ENCODE data around the gene RFX2. TPM values are rescaled to one million over a fixed set of nuclear protein-coding genes. Genes with fewer than 3 reads are reported as not detected.

Gene RFX2
- total RNA-seq, 2 experiments from 2014 or later: 10.1 to 10.4 TPM

DNA sequence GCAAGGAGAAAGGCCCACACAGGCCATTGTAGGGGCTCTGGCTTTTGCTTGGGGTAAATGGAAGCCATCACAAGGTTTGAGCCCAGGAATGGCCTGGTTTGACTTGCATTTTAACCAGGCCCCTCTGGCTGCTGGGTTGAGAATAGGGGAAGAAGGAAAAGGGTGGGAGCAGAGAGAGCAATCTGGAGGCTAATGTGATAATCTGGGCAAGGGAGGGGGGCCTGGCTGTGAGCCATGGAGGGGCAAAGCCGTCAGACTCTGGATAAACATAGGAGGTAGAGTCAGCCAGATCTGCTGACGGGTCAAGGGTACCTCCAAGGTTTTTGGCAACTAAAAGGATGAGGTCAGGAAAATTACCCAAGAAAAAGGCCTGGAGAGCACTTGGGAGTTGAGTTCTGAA is 41.6 kb downstream of the RFX2 start:
- H3K4me1 Mint-ChIP-seq: peaks cover 14% of the 10 kb centered on the region
- H3K36me3 Mint-ChIP-seq (ENCODE audit: low read depth): no peaks in the 10 kb centered on the region
- H3K9me3 Mint-ChIP-seq: peaks cover 9% of the 10 kb centered on the region
- DNase-seq: no peak
- H3K4me3 Mint-ChIP-seq: no peak overlapping the region
- H3K27me3 Mint-ChIP-seq: peaks cover 17% of the 10 kb centered on the region
- CTCF ChIA-PET: interaction anchor here (0.7 to 1.1 kb wide), 3 partner anchors 9 to 24 kb away, joined by 3 read pairs; no protein-coding TSS in a partner anchor
- POLR2A ChIA-PET: no interaction called here
- H3K27ac Mint-ChIP-seq: no peak overlapping the region

DNA sequence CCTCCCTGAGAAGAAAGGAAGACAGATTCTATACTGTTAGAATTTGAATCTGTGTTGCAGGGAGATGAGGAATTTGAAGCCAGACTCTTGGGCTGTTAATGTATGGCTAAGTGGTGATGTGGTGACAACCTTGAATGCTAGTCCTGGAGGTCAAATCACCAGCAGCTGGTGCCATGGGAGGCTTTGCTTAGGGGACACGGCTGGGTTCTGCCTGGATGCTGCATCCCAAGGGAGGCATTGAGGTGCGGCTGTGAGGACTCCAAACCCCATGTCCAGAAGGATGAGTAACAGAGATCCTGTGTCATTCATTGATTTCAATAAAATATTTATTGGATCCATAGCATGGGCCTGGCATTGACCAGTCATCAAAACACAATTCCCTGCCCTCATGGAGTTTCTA is 42.3 kb downstream of the RFX2 start:
- Mint-ChIP-seq H3K4me1 (peaks cover 16% of the 10 kb centered on the region), H3K4me3 (no peak overlapping the region), H3K27ac (no peak overlapping the region), H3K27me3 (peaks cover 17% of the 10 kb centered on the region), H3K9me3 (peaks cover 9% of the 10 kb centered on the region), H3K36me3 (ENCODE audit: low read depth) (no peaks in the 10 kb centered on the region)
- POLR2A ChIA-PET: no interaction called here
- DNase-seq: no peak
- CTCF ChIA-PET: interaction anchor here (0.8 to 1.1 kb wide), 3 partner anchors 9 to 58 kb away, joined by 3 to 4 read pairs (median 3); no protein-coding TSS in a partner anchor

DNA sequence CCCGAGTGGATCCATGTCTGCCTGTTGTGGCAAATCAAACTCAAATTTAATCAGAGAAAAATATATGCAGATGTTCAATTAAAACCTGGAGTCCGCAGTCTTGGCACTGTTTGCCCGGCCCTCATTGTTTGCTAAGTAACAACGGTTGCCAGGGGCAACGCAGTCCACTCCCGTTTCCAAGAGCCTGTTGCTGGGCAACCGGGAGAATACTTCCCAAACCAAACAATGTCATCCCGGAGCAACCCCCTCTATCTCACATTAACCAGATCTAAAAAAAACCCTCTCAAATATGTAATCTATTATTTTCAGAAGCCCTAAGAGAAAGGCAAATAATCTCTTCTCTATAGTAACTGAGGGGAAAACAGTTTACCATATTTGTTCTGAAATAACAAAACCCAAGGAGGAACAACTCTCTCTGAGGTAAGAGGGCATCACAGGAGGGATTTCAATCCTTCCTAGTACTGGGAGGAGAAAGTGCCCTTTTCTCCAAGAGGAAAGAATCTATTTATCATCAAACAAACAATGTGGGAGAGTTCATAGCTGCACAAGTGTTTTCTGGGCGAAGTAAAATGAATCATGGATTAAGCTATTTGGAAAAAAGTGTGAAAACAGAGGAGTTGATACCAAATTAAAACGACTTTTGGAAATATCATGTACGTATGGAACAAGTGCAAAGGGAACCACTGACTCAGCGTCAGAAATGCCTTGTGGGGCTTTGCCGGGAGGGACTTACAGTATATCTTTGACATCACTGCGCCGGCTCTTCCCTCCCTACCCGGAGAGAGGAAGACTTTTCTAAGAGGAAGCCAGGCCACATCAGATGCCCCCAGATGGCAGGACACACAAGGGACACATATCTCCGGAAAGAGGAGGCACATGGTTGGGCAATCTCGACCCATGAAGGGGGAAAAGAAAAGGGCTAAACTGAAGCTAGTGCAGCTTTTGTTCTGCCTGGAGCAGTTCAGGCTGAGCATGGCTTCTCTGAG is 43.3 kb downstream of the RFX2 start:
- H3K27me3 Mint-ChIP-seq: peaks cover 17% of the 10 kb centered on the region
- peaks cover 9% of the 10 kb centered on the region for H3K9me3 Mint-ChIP-seq
- DNase-seq: no peak
- H3K27ac Mint-ChIP-seq: no peak overlapping the region
- no peaks in the 10 kb centered on the region for H3K36me3 Mint-ChIP-seq (ENCODE audit: low read depth)
- H3K4me3 Mint-ChIP-seq: no peak overlapping the region
- ChIA-PET CTCF (interaction anchor here (0.8 kb wide), 1 partner anchor 59 kb away, joined by 4 read pairs; no protein-coding TSS in a partner anchor), POLR2A (no interaction called here)
- H3K4me1 Mint-ChIP-seq: peaks cover 27% of the 10 kb centered on the region

DNA sequence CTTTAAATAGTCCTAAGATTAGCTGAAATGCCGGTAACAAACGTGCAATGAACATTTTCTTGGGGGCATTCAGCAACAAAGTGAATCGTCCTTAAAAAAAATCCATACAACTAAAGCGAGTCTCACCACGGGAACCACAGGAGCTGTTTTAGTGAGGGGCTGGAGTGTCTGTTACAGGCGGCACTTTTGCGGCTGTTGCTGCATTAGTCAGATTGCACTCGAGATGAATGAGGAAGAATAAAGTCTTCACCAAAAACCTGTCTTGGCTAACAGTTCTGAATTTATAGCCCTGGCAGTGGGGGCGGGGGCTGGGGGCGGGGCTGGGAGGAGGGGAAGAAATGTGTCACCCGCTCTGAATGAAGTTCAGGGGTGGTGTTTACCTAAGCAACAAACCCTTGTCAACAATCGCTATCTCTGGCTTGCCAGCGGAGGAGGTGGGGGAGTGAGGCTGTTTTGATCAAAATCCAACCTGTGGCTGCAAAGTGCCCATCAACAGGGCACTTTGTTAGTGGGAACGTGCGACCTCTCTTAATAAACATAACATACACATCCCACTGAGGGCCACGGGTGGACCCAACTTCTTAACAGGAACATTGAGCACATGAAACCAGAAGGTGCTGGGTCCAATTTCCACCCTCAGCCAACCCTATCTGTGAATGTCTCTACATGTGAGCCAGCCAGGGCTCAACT is 44.5 kb downstream of the RFX2 start:
- Mint-ChIP-seq H3K36me3 (ENCODE audit: low read depth) (no peaks in the 10 kb centered on the region), H3K27me3 (peaks cover 17% of the 10 kb centered on the region), H3K9me3 (peaks cover 9% of the 10 kb centered on the region), H3K4me1 (peaks cover 34% of the 10 kb centered on the region), H3K4me3 (no peak overlapping the region), H3K27ac (no peak overlapping the region)
- POLR2A ChIA-PET: interaction anchor here (0.6 kb wide), 1 partner anchor 57 kb away, joined by 4 read pairs; no protein-coding TSS in a partner anchor
- DNase-seq: peak; percentile 17
- CTCF ChIA-PET: interaction anchor here (1.0 to 1.3 kb wide), 2 partner anchors 18 to 262 kb away, joined by 3 read pairs; no protein-coding TSS in a partner anchor

DNA sequence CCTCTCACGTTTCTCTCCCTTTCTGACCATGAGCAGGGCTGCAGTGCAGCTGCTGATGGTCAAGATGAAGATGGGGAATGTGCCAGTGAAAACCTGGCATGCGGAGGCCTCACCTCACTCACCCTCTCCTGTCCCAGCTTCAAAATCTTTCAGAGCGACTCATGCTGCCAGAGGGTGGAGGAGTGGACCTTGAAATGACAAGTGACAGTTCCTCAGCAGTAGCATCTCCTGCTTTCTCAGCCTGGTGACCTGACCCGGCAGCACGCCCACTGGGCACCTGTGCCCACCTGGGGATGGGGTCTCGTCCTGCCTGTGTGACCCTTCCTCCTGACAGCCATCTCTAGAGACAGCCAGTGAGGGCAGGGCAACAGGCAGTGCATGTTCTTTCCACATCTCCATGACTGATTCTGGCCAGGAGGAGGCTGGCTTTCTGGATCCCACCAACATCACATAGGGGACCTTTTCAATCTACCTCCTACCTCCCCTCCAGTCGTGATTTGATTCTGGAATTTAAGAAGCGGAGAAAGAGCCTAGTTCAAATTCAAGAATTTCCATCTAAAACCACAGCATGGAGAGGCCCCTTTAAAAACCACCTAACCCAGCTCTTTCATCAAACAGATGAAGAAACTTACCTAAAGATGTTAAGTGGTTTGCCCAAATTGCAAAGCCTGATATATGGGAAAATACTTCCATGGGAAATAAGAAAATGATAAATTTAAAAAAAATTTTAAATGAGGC is 45.8 kb downstream of the RFX2 start:
- POLR2A ChIA-PET: no interaction called here
- no peak for DNase-seq
- Mint-ChIP-seq H3K9me3 (peaks cover 6% of the 10 kb centered on the region), H3K27me3 (peaks cover 17% of the 10 kb centered on the region), H3K4me3 (no peak overlapping the region), H3K27ac (no peak overlapping the region), H3K4me1 (peaks cover 43% of the 10 kb centered on the region), H3K36me3 (ENCODE audit: low read depth) (no peaks in the 10 kb centered on the region)
- CTCF ChIA-PET: interaction anchor here (1.3 kb wide), 1 partner anchor 17 kb away, joined by 3 read pairs; no protein-coding TSS in a partner anchor

DNA sequence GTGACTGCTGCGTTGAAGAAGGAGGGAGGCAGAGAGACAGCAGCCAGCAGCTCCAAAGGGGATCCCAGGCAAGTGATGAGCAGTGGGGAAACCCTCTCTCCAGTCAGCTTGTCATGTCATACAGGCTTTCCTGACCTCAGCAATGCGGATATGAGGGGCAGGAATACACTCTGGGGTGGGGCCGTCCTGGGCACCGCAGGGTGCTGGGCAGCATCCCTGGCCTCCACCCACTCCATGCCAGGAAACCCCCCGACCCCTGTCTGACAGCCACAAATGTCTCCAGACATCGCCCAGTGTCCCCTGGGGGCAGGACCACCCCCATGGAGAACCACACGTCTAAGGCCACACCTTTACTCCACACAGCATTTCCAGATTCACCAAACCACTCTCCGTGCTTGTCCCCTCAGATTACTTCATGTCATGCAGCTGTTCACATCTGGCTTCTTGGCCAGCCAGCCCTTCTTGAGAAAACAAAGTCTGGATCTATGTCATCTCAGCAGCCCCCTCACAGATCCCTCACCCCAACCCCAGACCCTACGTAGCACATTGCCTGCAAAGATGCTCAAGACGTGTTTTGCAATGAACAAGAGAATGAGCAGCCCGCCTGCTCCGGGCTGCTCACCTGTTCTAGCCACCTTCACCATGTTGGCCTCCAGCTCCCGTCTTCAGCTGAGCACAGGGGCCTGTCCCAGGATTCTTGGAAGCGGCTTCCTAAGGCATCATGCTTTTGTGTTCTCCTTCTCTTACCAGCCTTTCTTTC is 46.5 kb downstream of the RFX2 start:
- CTCF ChIA-PET: no interaction called here
- Mint-ChIP-seq H3K36me3 (ENCODE audit: low read depth) (no peaks in the 10 kb centered on the region), H3K9me3 (peaks cover 3% of the 10 kb centered on the region), H3K27me3 (peaks cover 17% of the 10 kb centered on the region), H3K4me3 (no peak overlapping the region), H3K27ac (no peak overlapping the region), H3K4me1 (peaks cover 42% of the 10 kb centered on the region)
- no peak for DNase-seq
- POLR2A ChIA-PET: no interaction called here

DNA sequence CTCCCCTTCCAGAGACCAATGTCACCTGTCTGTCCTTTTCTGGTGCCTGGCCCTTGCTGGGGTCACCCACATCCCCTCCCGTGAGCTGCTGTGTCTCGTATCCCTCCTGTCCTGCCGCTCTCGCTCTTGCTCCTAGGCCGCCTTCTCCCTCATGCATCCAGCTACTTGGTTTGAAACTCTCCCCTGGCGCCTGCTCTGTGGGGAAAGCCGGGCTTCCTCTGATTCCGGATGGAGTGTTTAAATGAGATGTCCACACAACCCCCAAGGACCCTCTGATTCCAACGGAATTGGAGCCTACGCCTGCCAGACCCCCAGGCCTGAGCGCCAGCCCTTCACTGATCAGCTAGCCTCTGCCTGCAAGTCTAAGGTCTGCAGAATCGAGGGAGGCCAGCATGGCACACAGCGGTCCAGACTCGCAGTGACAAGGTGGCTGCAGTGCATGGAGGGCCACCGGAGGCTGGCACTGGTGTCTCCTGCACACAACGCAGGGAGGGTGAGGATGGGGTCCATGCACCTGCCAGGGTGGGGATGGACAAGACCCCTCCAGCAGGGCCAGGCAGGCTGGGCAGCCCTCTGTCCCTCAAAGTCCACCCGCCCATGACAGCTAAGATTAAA is 47.2 kb downstream of the RFX2 start:
- Mint-ChIP-seq H3K27ac (no peak overlapping the region), H3K4me3 (no peak overlapping the region), H3K36me3 (ENCODE audit: low read depth) (no peaks in the 10 kb centered on the region), H3K9me3 (no peaks in the 10 kb centered on the region), H3K4me1 (peaks cover 44% of the 10 kb centered on the region), H3K27me3 (peaks cover 14% of the 10 kb centered on the region)
- CTCF ChIA-PET: no interaction called here
- POLR2A ChIA-PET: interaction anchor here (0.7 kb wide), 1 partner anchor 18 kb away, joined by 3 read pairs; no protein-coding TSS in a partner anchor
- DNase-seq: no peak

DNA sequence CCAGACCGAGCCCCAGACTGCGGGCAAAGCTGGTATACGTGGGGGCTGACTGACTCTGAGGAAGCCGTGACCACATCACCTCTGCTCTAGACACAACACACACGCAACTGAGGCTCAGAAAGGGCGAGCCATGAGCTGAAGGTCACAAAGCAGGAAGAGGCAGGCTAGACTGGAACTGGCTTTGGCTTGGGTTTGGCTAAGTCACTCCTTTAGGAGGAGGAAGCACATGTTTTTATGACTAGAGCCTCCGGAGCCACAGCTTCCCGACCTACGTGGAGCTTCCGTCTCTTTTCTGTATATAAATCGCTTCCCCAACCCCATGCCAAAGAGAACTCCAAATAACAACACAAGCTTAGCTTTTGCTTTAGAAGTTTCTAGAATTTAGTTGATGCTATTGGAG is 48.0 kb downstream of the RFX2 start:
- Mint-ChIP-seq H3K9me3 (no peaks in the 10 kb centered on the region), H3K27me3 (peaks cover 14% of the 10 kb centered on the region), H3K36me3 (ENCODE audit: low read depth) (no peaks in the 10 kb centered on the region), H3K4me3 (no peak overlapping the region), H3K27ac (peak overlapping the region; percentile 31), H3K4me1 (peaks cover 47% of the 10 kb centered on the region)
- DNase-seq: peak; percentile 23
- CTCF ChIA-PET: interaction anchor here (1.0 kb wide), 1 partner anchor 13 kb away, joined by 5 read pairs; no protein-coding TSS in a partner anchor
- POLR2A ChIA-PET: interaction anchor here (0.7 kb wide), 1 partner anchor 18 kb away, joined by 3 read pairs; no protein-coding TSS in a partner anchor

DNA sequence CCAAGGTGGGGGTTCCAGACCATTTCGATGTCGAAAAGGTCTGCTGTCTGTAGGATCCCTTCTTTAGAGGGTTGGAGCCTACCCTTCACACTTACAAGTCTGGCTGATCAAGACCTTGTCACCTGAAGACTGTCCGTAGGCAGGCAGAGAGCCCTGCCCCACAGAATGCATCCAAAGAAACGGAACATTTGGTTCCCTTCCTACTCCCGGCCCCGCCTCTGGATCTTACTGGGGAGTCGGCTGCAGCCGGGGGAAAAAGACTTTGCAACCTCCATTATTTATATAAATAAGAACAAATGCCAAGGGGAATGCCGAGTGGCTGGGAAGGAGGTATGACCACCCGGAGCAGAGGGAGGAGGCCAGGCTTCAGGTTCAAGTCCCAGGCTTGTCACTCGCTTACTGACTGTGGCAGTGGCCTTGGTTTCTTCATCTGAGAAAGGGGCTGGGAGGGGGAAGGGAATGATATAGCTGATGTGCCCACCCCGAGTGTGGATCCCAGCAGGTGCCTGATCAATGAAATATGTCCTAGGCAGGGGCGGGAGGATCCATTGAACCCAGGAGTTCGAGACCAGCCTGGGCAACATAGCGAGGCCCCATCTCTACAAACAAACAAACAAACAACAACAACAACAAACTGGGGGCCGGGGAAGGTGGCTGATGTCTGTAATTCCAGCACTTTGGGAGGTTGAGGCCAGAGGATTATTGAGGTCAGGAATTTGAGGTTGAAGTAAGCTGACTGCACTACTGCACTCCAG is 48.7 kb downstream of the RFX2 start:
- ChIA-PET CTCF (interaction anchor here (1.0 kb wide), 1 partner anchor 14 kb away, joined by 5 read pairs; no protein-coding TSS in a partner anchor), POLR2A (no interaction called here)
- DNase-seq: no peak
- Mint-ChIP-seq H3K4me1 (peaks cover 47% of the 10 kb centered on the region), H3K4me3 (no peak overlapping the region), H3K9me3 (no peaks in the 10 kb centered on the region), H3K27ac (no peak overlapping the region), H3K27me3 (peaks cover 11% of the 10 kb centered on the region), H3K36me3 (ENCODE audit: low read depth) (no peaks in the 10 kb centered on the region)

DNA sequence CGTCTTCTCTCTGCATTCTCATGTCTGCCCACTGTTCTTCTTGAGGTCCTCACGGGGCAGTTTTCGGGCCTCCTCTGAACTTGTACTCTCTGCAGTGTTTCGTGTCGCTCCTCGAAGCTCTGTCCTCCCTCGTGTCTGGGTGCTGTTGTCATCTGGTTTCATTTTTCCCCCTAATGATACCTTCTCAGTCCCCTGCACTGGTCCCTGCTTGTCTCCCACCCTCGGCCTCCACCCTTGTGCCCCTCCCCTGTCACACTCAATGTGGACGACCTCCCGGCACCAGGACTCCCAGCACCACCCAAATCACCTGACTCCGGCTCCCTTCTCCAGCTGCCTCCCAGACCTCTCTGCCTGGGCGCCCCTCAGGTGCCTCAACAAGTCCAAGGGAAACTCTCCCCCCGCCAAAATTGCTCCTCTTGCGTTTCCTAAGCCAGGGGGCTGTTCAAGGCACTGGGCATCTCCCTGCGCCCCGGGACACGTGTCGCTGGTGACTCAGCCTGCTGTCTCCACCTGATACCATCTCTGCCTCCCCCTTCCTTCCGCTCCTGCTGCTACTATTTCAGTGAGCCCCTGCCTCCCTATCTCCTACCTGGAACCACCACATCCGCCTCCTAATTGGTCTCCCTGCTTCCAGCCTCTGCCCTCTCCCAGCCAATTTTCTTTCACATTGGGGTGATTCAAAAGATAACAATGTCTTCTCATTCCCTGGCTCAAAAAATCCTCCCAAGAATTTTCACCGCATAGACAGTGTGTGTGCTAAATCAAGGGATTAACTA is 49.5 kb downstream of the RFX2 start:
- Mint-ChIP-seq H3K9me3 (no peaks in the 10 kb centered on the region), H3K36me3 (ENCODE audit: low read depth) (no peaks in the 10 kb centered on the region), H3K27ac (no peak overlapping the region), H3K4me1 (peaks cover 41% of the 10 kb centered on the region), H3K27me3 (peaks cover 5% of the 10 kb centered on the region), H3K4me3 (no peak overlapping the region)
- CTCF ChIA-PET: no interaction called here
- POLR2A ChIA-PET: no interaction called here
- DNase-seq: no peak
